Measurements from ENCODE around the gene DZANK1. TPM values are rescaled to one million over a fixed set of nuclear protein-coding genes. Genes with fewer than 3 reads are reported as not detected.

DZANK1 gene
- total and polyA plus RNA-seq, 9 of the 15 experiments (the other 6 are each of a cell fraction or from before 2014, with no cell fraction given): 0.04 to 0.18 (median 0.11) TPM; not detected in 2

DNA sequence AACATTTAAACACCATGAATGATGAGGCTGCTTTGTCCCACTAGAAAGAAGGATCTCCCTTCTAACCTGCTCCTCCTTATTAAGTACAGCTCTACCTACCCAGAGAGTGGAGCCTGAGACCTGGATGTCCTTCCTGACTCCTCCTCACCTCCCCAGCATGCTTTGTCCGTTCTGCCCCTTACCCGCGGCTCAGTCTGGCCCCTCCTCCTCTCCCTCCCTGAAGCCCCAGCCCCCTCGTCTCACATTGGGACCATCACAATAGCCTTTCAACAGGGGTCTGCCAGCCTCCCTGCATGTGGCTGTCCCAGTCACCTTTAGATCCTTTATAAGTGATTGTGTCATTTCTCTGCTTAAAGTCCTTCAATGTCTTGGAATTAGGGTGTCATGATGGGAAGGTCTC, 72.5 kb downstream of the DZANK1 start (continued):
- TF ChIP-seq, protein P1, sequence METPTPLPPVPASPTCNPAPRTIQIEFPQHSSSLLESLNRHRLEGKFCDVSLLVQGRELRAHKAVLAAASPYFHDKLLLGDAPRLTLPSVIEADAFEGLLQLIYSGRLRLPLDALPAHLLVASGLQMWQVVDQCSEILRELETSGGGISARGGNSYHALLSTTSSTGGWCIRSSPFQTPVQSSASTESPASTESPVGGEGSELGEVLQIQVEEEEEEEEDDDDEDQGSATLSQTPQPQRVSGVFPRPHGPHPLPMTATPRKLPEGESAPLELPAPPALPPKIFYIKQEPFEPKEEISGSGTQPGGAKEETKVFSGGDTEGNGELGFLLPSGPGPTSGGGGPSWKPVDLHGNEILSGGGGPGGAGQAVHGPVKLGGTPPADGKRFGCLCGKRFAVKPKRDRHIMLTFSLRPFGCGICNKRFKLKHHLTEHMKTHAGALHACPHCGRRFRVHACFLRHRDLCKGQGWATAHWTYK (CRISPR knock-in tag; IDR thresholded peaks at IDR 0.05): no peak
- TF ChIP-seq TEAD2 (tag; IDR thresholded peaks at IDR 0.05): no peak
- TF ChIP-seq, protein P2, sequence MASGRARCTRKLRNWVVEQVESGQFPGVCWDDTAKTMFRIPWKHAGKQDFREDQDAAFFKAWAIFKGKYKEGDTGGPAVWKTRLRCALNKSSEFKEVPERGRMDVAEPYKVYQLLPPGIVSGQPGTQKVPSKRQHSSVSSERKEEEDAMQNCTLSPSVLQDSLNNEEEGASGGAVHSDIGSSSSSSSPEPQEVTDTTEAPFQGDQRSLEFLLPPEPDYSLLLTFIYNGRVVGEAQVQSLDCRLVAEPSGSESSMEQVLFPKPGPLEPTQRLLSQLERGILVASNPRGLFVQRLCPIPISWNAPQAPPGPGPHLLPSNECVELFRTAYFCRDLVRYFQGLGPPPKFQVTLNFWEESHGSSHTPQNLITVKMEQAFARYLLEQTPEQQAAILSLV (tag; IDR thresholded peaks at IDR 0.05): no peak
- TF ChIP-seq, protein P3, sequence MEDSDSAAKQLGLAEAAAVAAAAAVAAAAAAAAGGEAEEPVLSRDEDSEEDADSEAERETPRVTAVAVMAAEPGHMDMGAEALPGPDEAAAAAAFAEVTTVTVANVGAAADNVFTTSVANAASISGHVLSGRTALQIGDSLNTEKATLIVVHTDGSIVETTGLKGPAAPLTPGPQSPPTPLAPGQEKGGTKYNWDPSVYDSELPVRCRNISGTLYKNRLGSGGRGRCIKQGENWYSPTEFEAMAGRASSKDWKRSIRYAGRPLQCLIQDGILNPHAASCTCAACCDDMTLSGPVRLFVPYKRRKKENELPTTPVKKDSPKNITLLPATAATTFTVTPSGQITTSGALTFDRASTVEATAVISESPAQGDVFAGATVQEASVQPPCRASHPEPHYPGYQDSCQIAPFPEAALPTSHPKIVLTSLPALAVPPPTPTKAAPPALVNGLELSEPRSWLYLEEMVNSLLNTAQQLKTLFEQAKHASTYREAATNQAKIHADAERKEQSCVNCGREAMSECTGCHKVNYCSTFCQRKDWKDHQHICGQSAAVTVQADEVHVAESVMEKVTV (CRISPR knock-in tag; IDR thresholded peaks at IDR 0.05): no peak
- no peak for TF ChIP-seq HNRNPL (IDR thresholded peaks at IDR 0.05; ENCODE audit: low read depth, low read length)
- no peak for TF ChIP-seq POLR2H (tag; IDR thresholded peaks at IDR 0.05; ENCODE audit: low read depth)
- TF ChIP-seq, protein P4, sequence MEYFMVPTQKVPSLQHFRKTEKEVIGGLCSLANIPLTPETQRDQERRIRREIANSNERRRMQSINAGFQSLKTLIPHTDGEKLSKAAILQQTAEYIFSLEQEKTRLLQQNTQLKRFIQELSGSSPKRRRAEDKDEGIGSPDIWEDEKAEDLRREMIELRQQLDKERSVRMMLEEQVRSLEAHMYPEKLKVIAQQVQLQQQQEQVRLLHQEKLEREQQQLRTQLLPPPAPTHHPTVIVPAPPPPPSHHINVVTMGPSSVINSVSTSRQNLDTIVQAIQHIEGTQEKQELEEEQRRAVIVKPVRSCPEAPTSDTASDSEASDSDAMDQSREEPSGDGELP (CRISPR knock-in tag; IDR thresholded peaks at IDR 0.05; ENCODE audit: borderline replicate concordance): no peak
- no peak for TF ChIP-seq ZNF830 (CRISPR knock-in tag; IDR thresholded peaks at IDR 0.05)
- TF ChIP-seq WHSC1 (IDR thresholded peaks at IDR 0.05; ENCODE audit: low read length): no peak
- no peak for TF ChIP-seq SRSF7 (optimal IDR thresholded peaks at IDR 0.05; ENCODE audit: low read depth, low read length)
- TF ChIP-seq, protein P5, sequence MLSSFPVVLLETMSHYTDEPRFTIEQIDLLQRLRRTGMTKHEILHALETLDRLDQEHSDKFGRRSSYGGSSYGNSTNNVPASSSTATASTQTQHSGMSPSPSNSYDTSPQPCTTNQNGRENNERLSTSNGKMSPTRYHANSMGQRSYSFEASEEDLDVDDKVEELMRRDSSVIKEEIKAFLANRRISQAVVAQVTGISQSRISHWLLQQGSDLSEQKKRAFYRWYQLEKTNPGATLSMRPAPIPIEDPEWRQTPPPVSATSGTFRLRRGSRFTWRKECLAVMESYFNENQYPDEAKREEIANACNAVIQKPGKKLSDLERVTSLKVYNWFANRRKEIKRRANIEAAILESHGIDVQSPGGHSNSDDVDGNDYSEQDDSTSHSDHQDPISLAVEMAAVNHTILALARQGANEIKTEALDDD (IDR thresholded peaks at IDR 0.05): no peak
- no peak for TF ChIP-seq SREBF1 (IDR thresholded peaks at IDR 0.05; ENCODE audit: borderline replicate concordance, low read depth, low read length)
